MM.1S (cell line): Measurements from ENCODE around the gene KIAA0930.

Experiments used
- DNase-seq: peaks from one replicate; pipeline ENCODE4 v3.0.0-alpha.2; 2015
- H2AFZ ChIP-seq: fragments of 300-600 bp; sonication (generic); 2 replicates; pipeline ENCODE4 v1.6.0; 2016; ENCODE audit warnings: antibody characterized with exemption, low read length
- H3F3A ChIP-seq: fragments of 300-600 bp; sonication (generic); 2 replicates; pipeline ENCODE4 v1.6.1; 2016; ENCODE audit warnings: mild to moderate bottlenecking, antibody characterized with exemption, low read length, moderate library complexity, mixed read lengths; ENCODE audit not compliant: insufficient read depth
- H3K27ac ChIP-seq: fragments of 300-600 bp; sonication (generic); 2 replicates; pipeline ENCODE4 v1.5.1; 2016; ENCODE audit warnings: mild to moderate bottlenecking, low read length
- H3K27me3 ChIP-seq: fragments of 300-600 bp; sonication (generic); replicated peaks from 2 replicates; pipeline ENCODE4 v1.6.0; 2016; ENCODE audit warnings: low read length; ENCODE audit not compliant: insufficient read depth
- H3K36me3 ChIP-seq: fragments of 300-600 bp; sonication (generic); replicated peaks from 2 replicates; pipeline ENCODE4 v1.6.1; 2016; ENCODE audit warnings: mild to moderate bottlenecking, low read length, mixed read lengths; ENCODE audit not compliant: insufficient read depth
- H3K4me1 ChIP-seq: fragments of 300-600 bp; sonication (generic); 2 replicates; pipeline ENCODE4 v1.6.1; 2016; ENCODE audit warnings: low read length, mixed read lengths
- H3K4me2 ChIP-seq: fragments of 300-600 bp; sonication (generic); 2 replicates; pipeline ENCODE4 v1.6.0; 2016; ENCODE audit warnings: low read depth, low read length
- H3K4me3 ChIP-seq: fragments of 300-600 bp; sonication (generic); 2 replicates; pipeline ENCODE4 v1.5.1; 2016; ENCODE audit warnings: low read length, mixed read lengths
- H3K79me2 ChIP-seq: fragments of 300-600 bp; sonication (generic); 2 replicates; pipeline ENCODE4 v1.6.1; 2016; ENCODE audit warnings: mixed run types, low read length, mixed read lengths
- H3K9ac ChIP-seq: fragments of 300-600 bp; sonication (generic); 2 replicates; pipeline ENCODE4 v1.6.1; 2016; ENCODE audit warnings: low read length, mixed read lengths
- H3K9me2 ChIP-seq: fragments of 300-600 bp; sonication (generic); replicated peaks from 2 replicates; pipeline ENCODE4 v1.6.1; 2016; ENCODE audit warnings: mild to moderate bottlenecking, low read length, mixed read lengths; ENCODE audit not compliant: insufficient read depth
- H3K9me3 ChIP-seq: fragments of 300-600 bp; sonication (generic); replicated peaks from 2 replicates; pipeline ENCODE4 v1.6.1; 2016; ENCODE audit warnings: mild to moderate bottlenecking, low read length, mixed read lengths; ENCODE audit not compliant: insufficient read depth
- H4K20me1 ChIP-seq: fragments of 300-600 bp; sonication (generic); 2 replicates; pipeline ENCODE4 v1.6.1; 2016; ENCODE audit warnings: mild to moderate bottlenecking, low read length, moderate library complexity, mixed read lengths; ENCODE audit not compliant: insufficient read depth
- EZH2 ChIP-seq: fragments of 300-600 bp; sonication (generic); optimal IDR thresholded peaks from 2 replicates; pipeline ENCODE3; 2017; ENCODE audit warnings: low read depth, mild to moderate bottlenecking, antibody characterized with exemption, low read length, mixed read lengths
- EZH2phosphoT487 ChIP-seq: fragments of 300-600 bp; sonication (generic); IDR thresholded peaks from 2 replicates; pipeline ENCODE4 v1.6.1; 2018; ENCODE audit warnings: antibody characterized with exemption, low read length
- TF ChIP-seq, protein P1 (sequence below): fragments of 300-600 bp; sonication (generic); IDR thresholded peaks from 2 replicates; pipeline ENCODE4 v1.5.1; 2016; ENCODE audit warnings: antibody characterized with exemption, low read length, mixed read lengths

Gene KIAA0930

DNA sequence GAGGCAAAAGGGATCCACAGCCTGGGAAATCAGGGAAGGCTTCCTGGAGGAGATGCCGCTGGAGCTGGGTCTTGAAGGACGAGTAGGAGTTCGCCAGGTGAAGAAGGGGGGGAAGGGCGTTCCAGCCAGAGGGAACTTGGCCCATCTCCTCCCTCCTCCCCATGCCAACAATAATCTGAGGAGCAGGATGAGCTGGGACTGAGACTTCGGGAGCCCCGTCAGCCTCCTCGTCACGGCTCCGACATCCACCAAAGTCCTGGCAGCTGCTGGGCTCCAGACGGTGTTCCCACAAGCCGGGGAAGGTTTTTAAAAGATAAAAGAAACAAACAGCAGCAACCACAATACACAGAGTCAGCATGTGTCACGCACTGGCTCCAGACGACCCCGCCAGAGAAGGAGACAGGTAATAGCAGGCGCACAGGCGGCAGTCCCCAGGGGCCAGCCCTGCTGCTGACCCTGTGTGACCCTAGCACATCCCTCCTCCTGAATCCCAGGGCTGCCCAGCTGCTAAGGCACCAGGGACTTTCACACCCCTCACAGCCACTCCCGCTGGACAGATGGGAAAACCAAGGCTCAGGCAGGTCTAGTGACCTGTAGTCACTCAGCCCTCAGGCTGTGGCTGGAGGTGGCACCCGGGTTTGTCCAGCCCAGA is 39.7 kb downstream of the KIAA0930 start:
- Histone ChIP-seq H4K20me1 (no peaks in the 10 kb centered on the region), H3K36me3 (no peaks in the 10 kb centered on the region; the same call in 1 of the 2 replicates), H3K27me3 (no peaks in the 10 kb centered on the region), H3K4me3 (no peak overlapping the region), H3K9me3 (no peaks in the 10 kb centered on the region), H2AFZ (no peak overlapping the region), H3K27ac (no peak overlapping the region), H3F3A (no peaks in the 10 kb centered on the region), H3K4me2 (no peak overlapping the region), H3K79me2 (no peaks in the 10 kb centered on the region), H3K9ac (no peak overlapping the region), H3K9me2 (no peaks in the 10 kb centered on the region), H3K4me1 (no peaks in the 10 kb centered on the region)
- DNase-seq, result no peak
- no peak for TF ChIP-seq EZH2
- no peak for TF ChIP-seq EZH2phosphoT487
- TF ChIP-seq, protein P1, sequence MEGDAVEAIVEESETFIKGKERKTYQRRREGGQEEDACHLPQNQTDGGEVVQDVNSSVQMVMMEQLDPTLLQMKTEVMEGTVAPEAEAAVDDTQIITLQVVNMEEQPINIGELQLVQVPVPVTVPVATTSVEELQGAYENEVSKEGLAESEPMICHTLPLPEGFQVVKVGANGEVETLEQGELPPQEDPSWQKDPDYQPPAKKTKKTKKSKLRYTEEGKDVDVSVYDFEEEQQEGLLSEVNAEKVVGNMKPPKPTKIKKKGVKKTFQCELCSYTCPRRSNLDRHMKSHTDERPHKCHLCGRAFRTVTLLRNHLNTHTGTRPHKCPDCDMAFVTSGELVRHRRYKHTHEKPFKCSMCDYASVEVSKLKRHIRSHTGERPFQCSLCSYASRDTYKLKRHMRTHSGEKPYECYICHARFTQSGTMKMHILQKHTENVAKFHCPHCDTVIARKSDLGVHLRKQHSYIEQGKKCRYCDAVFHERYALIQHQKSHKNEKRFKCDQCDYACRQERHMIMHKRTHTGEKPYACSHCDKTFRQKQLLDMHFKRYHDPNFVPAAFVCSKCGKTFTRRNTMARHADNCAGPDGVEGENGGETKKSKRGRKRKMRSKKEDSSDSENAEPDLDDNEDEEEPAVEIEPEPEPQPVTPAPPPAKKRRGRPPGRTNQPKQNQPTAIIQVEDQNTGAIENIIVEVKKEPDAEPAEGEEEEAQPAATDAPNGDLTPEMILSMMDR, result no peak

DNA sequence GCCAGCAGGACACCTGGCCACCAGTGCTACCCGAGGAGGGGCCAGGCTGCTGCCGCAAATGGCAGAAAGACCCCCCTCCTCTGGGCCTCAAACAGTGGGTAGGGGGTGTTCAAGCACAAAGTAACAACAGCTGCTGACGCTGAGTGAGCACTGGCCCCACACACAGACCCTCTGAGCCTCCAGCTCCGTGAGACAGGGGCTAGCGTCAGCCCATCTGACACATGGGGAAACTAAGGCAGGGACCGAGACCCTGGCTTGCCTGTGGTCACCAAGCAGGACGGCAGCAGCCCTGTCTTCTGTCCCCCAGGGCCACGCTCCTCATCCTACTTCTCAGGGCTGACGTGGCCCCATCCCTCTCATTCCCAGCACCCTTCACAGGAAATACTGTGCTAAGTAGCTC is 40.5 kb downstream of the KIAA0930 start:
- Histone ChIP-seq H3K4me1 (no peaks in the 10 kb centered on the region), H3K27ac (no peak overlapping the region), H3K9ac (no peak overlapping the region), H3K27me3 (no peaks in the 10 kb centered on the region), H3F3A (no peaks in the 10 kb centered on the region), H3K79me2 (no peaks in the 10 kb centered on the region), H3K36me3 (no peaks in the 10 kb centered on the region; the same call in 1 of the 2 replicates), H3K9me2 (no peaks in the 10 kb centered on the region), H4K20me1 (no peaks in the 10 kb centered on the region), H3K4me2 (no peak overlapping the region), H3K4me3 (no peak overlapping the region), H3K9me3 (no peaks in the 10 kb centered on the region), H2AFZ (no peak overlapping the region)
- TF ChIP-seq, protein P1, result no peak
- no peak for TF ChIP-seq EZH2
- TF ChIP-seq EZH2phosphoT487, result no peak
- no peak for DNase-seq

DNA sequence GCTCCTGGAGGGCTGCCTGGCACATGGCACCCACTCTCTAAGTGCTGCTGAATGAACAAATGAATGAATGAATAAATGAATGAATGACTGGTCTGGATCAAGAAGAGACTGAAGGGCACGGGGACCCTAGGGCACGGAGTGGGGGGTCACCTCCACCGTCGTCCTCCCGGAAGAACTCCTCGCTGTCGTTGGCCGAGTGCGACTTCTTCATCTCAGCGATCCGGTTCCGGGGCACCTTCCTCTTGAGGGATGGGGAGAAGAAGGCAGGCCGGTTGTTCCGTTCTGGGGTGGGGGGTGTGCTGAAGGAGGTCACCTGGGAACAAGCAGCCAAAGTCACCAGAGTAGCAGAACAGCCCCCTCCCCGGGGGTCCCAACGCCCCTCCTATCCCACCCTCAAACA is 41.0 kb downstream of the KIAA0930 start:
- TF ChIP-seq, protein P1, result no peak
- TF ChIP-seq EZH2, result no peak
- TF ChIP-seq EZH2phosphoT487, result no peak
- Histone ChIP-seq H3F3A (no peaks in the 10 kb centered on the region), H3K36me3 (no peaks in the 10 kb centered on the region; the same call in 1 of the 2 replicates), H3K9me2 (no peaks in the 10 kb centered on the region), H3K4me1 (no peaks in the 10 kb centered on the region), H3K9me3 (no peaks in the 10 kb centered on the region), H2AFZ (no peak overlapping the region), H4K20me1 (no peaks in the 10 kb centered on the region), H3K9ac (no peak overlapping the region), H3K4me3 (no peak overlapping the region), H3K4me2 (no peak overlapping the region), H3K79me2 (no peaks in the 10 kb centered on the region), H3K27me3 (no peaks in the 10 kb centered on the region), H3K27ac (no peak overlapping the region)
- no peak for DNase-seq
